Measurements from ENCODE around the gene ZNF341.

Gene ZNF341

DNA sequence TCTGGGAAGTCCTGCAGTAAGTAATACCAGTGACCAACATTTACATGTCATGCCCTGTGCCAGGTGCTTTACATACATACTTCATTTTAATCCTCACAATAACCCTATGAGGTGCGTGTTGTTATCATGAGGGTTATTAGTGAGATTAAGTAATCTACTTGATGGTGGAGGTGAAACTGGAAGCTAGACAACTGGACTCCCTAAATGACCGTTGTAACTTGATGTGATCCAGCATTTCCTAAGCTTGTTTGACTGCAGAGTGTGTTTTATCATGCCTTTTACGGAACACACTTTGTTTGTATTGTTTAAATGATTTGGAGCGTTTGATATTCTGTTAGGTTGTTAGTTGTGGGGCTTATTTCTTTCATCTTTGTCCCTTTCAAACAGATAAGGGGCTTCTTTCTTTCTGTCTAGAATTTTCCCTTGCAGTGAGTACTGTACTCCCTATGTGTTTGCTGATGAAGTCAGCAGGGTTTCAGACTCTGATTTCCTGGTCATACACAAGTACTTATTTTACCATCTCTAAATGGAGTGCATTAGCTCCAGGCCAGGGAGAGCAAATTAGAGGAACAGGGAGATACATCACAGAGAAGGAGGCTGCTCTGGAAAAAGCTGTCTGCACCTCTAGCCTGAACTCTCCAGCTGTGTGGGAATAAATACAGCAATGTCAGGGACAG, 109.1 kb downstream of the ZNF341 start:
- DNase-seq (ENCODE audit: low read depth in 1 of 2, low spot score in 1 of 2), result no peak

GRCh38 chr20:33841436-33841799, 109.6 kb downstream of the ZNF341 start:
- DNase-seq (ENCODE audit: low read depth in 1 of 2, low spot score in 1 of 2), result no peak

All from stimulated activated CD4-positive, alpha-beta T cell treated with anti-CD3 and anti-CD28 coated beads, Interleukin-15, amount 100 ng/mL, for 1 hour (primary cell).